NCI-H128 (cell line): ENCODE measurements around the gene LRIG1.

Source experiments
- DNase-seq: peaks from one replicate; lab custom pipeline; 2025; ENCODE audit not compliant: unreplicated experiment; lab: John Stamatoyannopoulos, UW

Gene LRIG1

DNA sequence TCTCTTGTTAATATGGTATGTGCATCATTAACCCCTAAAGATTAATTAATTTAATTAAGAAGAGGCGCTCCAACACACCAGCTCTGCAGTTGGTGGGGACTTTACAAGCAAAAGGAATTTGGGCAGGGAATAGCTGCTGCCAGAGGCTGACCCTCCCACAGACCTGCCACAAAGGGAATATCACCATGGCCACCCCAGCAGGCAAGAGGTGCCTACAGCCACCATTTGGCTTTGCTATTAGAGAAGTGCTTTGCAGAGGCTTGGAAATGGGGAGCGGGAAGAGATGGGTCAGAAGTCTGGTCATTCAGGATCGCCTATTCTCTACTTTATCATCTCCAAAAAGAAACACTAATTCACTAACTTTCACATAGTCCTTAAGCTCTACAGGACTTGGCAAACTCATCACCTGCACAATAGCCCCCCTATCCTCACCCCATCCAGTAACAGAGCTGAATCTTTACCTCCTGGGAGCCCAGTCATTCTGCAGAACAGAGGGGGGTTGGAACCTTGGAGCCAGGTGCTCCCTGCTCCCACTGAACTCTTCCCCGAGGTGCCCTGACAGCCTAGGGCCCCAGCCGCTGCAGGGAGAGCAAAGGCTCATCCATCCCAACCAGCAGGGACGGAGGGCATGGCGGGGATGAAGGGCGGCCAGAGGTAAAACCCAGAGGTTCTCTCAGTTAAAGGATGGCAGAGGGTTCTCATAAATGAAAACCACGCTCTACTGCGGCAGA is 29.7 kb downstream of the LRIG1 start:
- DNase-seq, result no peak

DNA sequence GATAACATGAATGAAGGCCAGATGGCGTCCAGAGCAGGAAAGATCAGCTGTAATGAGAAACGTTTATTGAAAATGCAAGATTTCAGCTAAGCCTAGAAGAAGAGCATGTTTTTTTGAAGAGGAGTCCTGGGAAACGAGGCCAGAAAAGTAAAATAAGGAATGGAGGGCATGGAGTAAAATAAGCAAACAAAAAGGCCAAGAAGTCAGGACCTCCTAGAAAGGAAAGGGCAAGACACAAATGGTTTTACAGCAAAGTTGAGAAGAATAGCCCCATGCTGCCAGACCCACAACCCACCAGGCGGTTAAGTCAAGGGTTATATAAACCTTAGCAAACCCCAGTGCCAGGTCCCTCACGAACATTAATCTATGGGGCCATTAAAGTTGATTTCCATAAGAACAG is 30.5 kb downstream of the LRIG1 start:
- DNase-seq, result no peak

DNA sequence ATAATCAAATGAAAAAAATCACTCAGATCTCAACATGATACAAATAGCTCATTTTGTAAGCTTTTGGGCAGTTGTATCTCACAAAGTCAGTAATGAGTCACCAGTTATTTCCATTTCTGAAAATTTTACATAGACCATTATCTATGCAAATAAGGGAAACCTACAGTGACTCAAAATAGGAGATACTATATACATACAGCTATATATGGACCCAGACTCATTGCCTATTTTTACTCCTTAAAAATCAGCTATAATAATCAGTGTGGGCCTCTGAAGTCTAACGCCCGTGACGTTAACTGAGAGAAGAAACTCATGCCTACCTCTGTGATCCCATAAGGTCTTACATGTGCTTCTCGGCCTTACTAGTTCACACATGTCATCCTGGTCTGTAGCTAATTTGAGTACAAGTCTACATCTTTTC is 31.6 kb downstream of the LRIG1 start:
- no peak for DNase-seq

DNA sequence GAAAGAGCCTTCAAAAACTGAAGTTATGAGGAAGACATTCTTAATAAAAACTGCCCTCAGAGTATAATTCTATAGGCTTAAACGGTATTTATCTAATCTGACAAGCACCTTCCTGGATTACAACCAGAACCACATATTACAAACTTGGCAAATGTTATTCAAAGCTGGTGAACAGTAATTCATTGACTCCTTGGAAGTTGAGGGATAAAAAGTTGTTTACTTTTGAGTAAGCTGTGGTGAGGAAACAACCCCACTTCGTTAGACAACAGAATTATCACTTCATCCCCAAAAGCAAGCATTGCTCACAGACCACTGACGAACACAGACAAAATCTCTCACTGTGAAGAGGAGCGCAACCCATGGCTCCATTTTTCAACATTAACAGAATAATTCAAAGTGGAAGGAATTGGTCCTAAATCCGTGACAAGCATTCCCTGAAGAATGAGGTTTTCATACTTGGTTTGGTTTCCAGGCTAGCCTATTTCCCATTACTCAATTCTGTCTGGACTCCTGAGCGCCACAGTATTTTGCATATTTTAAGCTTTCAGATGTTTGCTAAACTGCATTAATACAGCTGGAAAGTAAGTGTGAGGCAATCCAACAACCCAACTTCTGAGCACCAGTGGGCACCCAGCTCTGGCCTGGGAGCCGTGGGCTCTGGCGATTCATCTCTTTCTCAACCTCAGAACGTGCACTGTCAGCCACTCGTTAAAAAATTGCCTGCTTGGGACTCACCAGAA is 32.7 kb downstream of the LRIG1 start:
- no peak for DNase-seq

DNA sequence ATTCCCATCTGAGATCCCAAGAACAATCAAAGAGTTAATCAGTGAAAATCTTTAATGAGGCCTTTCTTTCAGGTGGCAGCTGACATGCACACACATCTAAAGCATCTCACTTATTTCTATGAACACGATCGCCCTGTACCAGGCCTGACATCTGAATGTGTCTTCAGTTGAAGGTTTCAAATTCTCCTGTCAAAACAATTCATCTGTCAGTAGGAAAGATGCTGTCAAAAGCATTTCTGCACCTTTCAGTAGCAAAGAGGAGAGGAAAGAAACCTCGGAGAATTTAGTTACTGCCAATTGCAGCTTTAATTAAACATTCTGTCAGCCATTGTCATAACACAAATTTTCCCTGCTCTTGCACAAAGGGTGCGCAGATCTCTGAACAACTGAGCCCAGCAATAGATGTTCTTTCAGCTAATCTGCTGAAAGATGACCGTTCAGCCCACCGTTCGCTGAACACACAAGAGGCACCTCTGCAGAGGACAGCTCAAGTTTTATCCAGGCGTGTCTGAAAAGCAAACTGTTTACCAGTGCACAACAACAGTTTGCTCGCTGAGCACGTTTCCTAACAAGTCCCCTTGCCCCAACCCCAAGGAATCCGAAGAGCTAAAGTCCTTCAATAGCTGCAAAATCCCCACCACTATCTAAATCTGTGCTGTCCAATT is 34.1 kb downstream of the LRIG1 start:
- DNase-seq, result no peak

DNA sequence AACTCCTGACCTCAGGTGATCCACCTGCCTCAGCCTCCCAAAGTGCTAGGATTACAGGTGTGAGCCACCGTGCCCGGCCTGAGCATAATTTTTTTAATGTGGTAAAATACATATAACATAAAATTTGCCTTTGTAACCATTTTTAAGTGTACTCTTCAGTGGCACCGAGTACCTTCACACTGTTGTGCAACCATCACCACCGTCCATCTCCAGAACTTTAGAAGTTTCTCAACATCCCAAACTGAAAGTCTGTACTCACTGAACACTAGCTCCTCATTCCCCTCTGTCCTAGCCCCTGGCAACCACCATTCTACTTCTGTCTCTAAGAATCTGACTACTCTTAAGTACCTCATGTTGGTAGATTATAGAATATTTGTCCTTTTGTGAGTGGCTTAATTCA is 35.2 kb downstream of the LRIG1 start:
- no peak for DNase-seq

DNA sequence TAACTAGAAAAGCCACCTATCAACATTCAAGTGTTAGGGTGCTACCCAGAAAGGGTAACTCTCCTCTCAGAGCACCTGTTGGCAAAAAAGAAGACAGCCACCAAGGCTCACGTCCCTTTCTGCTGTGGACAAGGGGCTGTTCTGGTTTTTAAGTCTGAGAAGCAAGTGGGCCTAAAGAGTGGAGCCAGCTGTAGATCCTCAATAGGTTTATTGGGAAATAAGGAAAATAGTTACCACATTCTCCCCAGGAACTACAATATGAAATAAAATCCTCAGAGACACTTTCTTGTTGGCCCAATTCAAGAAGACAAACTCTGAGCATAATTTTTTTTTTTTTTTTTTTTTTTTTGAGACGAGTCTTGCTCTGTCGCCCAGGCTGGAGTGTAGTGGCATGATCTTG is 35.8 kb downstream of the LRIG1 start:
- no peak for DNase-seq

DNA sequence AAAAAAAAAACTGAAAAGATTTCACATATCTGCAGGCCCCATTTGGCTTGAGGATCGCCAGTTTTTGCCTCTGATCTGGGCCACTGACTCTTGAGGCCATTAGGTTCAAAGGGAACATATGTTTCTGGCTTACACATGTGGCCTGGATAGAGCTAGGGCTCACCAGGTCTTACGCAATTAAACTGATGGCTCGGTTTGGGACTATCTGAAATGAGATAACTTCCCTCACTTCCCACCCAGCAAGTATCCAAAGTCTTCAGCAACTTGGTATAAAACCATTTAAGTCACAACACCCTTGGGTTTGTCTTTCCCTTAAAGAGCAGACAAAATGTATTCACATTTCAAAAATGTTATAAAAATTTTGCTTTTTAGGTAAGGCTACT is 36.3 kb downstream of the LRIG1 start:
- DNase-seq, result no peak

DNA sequence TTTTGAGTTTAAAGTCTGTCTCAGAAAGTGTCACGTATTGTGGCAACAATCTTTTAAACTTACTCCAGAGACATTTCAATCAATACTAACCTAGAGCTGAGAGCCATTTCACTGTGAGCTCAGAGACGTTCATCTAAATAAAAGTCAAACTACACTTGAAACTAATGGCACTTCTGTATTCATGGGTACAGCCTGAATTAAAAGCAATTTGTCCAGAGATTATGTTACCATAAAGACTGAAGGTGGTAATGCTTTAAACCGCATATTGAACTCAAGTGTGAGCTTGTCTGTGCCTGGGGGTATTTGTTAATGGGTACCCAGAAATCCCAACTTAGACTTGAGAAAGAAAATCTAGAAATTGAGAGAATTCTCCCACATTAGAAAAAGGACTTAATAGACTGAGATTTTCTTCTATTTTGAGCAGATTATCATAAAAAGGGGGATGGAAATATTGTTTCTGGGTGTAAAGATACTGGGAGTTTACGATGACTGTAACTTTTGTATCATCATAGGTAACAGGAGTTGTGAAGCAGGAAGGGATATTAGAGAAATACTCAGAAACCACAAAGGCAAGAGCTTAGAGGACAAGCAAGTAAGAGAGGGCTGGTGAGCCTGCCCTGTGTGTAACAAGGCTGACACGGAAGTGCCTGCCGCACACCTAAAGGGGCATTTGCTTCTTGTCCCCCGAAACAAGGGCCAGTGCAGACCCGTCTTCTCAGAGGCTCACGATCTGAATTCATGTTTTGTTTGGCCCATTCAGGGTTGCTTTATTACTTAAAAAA is 36.9 kb downstream of the LRIG1 start:
- no peak for DNase-seq

DNA sequence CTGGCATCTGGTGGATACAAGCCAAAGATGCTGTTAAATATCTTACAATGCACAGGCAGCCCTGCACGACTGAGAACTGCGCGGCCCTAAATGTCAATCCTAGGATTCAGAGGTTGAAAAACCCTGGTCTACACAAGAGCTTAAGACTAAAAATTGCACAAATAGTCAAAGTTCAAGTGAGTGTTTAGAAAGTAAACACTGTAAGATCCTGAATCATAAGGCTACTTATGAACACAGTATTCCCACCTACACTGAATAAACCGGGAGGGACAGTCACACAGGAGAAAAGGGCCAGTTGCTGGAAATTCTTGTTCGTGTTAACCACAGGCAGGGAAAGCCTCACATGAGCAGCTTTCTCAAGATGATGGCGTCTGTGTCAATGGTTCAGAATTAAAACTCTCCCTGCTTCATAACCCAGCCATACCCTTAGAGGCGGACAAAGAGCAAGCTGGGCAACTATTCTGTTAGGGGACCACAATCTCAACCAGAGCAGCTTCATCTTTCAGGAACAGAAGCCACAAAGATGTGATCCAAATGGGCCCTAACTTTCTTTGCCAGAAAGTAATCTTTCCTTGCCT is 37.7 kb downstream of the LRIG1 start:
- no peak for DNase-seq

DNA sequence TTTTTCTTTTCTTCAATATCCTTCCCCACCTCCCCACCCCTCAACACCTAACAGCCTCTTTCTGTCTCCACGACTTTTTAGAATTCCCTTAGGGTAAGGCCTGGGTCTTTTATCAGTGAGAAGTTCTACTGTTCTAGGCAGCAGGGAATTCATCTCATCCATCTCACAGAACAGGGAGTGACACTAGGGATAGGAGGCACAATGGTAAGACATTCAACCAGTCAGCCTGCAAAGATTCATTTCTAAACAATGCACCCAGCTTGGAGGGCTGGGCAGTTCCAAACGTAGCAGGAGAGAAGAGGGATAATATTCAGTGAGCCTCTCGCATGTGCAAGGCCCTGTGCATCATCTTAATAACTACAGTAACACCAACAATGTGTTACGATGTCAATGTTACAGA is 43.6 kb downstream of the LRIG1 start:
- no peak for DNase-seq

DNA sequence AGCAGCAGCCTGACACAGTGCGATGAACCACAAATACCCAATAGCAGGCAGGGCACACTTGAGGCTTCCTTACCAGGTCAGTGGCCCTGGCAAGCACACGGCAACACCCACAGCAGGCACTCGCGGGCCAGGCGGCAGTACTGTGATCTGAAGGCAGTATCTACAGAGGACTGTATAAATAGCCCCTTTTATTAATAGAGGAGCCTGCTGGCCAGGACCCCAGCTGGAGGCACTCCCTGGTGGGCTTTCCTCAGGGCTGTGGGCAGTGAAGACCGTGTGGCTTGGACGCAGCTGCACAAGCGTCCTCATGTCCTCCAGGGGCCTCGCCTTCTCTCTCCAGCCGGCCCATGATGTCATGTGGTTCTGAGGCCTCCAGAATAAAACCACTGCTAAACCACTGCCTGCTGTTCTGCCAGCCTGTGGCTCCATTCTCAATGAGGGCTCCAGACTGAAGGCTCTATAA is 44.1 kb downstream of the LRIG1 start:
- no peak for DNase-seq

DNA sequence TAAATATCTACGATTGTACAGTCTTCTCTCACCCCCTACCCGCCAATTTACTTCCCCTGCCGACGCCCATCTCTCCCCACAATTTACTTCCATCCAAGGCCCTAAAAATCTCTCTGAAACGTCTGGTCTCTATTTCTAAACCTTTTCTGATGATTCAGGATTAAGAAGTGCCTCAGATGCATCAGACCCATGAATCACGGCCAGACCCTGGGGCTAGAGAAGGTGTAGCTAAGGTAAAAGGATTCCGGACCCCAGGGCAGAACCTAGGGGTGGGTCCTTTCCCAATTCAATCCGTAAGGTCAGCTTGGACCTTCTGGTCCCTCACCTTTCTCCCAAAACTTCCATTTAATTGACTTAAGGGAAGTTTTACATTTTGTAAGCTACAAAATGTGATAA is 46.4 kb downstream of the LRIG1 start:
- no peak for DNase-seq

DNA sequence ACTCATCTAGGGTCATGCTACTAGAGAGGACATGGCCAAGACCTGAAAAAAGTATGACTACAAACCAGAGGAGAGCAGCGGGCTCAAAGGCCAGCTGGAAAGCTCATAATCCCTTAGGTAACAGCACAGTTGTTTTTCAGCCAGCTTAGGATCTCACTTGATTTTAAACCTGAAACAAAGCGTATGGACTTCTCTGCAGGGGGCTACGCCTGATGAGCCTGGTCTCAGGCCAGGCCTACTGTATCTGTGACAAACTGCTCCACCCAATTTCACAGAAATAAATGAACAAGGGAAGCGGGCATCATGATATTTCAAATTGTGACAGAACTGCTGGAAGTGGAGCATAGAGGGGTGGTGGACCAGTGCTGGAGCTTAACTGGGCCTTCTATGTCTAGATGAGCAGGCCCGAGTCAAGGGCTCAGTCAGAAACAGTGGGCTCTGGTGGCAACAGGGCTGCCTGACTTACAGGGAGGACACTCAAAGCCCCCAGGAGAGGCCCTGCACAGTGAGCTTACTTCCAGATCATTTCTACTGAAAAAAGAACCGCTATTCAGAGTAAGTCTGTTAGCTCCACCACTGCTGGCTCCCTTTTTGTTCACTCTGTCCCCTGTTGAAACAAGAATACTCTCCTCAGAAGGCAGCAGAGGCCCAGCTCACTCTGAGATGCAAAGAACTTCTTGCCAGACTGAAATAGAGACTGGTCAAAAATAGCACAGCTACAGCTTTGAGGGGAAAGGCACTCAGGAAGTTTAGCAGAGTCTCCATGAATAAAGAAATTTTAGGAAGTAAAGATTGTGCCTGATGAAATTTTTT is 47.0 kb downstream of the LRIG1 start:
- no peak for DNase-seq

DNA sequence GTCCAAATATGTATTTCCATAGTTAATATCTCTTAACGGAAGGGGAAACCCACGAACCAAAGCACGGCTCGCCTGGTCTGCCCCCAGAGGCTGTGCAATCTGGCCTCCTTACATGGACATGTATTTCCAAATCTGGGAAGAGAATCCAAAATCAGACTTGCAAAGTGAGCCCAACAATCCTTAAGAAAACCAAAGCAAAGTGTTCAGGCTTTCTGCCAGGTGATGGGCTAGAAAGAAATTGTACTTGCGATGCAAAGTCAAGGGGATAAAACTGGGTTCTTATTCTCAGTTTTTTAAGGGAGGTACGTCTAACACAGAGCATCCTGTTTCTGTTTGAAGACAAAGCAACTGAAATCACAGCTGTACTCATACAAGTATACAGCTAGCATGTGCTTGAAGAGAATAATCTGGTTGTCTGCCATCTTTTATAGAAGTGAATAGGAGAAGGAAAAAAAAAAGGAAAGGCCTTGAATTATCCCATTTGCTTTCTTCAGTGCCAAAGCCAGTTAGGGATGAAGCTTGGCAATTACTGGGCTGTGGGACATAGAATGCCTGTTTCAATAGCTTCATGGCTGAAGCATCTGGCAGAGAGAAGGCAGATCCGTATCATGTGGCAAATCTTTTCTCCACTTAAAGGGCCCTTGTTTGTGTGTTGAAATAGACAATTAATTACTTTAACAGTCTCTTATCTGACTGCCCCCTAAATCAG is 48.4 kb downstream of the LRIG1 start:
- DNase-seq, result no peak

DNA sequence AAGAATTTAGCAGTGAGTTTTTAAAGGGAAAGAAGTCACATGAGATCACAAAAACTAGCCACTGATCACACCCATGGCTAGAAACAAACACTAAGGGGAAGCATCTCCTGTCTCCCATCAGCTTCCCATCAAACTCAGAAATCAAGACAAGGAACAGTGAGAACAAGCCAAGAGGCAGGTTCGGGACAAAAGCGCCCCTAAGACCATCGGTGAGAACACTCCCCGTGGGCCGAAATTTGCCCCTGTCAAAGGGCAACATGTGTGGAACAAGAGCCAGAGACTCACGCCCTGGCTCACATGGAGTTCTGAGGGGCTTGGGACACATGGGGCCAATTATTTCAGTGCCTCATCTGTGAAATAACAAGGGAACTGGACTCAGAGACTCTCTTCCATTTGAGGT is 49.1 kb downstream of the LRIG1 start:
- no peak for DNase-seq

DNA sequence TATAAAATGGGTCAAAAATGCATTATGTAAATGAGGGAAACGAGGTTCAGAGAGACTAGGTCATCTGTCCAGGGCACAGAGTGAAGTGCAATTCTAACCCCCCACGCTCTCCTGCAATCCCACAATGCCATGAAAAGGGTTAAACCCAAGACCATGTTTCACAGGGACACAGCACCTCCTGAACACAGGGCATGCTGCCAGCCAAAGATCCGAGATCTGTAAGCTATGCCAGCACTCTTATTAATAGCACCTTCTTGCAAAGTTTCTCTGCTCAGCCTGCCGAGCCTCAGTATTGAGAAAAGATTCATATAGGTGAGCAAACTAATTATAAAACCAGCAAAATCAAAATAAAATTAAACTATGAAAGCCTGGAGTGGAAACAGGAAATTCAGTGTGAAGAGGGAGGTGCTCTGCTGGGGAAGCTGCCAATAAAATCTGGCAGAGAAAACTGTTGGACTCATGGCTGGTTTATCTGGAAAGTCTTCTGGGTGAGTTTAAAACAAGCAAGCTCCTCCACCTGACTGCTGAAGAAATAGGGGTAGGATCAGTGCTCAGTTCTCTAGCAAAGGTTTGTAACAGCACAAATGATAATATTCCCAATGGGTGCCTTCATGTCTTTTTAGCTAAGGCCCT is 50.3 kb downstream of the LRIG1 start:
- DNase-seq, result no peak

DNA sequence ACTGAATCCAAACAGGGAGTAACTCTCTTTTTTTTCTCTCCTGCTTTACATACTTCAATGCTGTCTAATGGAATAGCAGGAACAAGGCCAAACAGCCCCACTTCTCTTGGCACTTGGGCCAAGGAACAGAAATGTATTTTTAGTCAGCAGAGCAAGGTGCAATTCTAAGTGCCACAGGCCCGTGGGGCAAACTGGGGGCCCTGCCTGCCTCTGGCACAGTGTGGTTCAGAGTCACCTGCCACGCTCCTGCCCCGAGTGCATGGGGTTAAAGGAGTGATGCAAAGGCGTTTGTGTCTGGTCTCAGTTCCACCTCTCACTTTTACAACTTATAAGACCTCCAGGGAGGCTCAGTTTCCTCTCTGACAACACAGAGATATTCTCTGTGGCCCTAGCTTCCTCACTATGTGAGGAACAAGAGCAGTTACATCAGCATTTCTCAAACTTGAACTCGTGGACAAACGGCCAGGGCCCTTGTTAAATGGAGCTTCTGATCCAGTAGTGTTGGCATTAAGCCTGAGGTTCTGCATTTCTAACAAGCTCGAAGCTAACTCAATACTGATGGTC is 51.3 kb downstream of the LRIG1 start:
- DNase-seq, result no peak

DNA sequence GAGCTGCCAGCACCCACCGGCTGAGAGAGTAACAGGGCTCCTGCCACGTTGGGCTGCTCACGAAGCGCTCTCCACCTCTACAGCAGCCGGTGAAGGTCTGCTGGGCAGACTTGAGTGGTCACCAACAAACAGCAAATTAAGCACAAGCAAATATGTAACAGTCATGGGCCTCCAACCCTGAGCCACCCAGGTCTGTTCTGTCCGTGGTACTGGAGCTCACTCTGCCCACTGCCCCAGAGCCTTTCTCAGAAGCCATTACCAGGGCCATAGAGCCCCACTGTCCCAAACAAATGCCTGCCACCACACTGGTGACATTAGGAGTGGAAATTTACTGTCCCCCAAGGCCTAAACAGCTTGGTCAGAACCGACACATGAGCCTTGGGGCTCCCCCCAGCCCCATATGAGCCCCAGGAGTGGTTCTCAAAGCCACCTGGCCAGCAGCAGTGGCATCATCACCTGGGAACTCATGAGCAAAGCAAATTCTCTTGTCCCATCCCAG is 56.6 kb downstream of the LRIG1 start:
- DNase-seq, result no peak
